DND-41 (cell line): ENCODE measurements around the gene EPN1.
"Not testable (repeated sequence)": the region's sequence is repeated elsewhere in the genome, so short reads cannot be mapped to it uniquely, and the experiment has no call there.

Source experiments
- ATAC-seq: fragments of 200-7000 bp; cut with Tn5 transposase; 3 replicates; pipeline ENCODE4 v1.9.1; 2021; ENCODE audit warnings: low read depth; ENCODE audit not compliant: insufficient read depth
- DNase-seq: peaks from one replicate; pipeline ENCODE4 v3.0.0-alpha.2; 2020
- H2AFZ ChIP-seq: 2 replicates; pipeline ENCODE4 v1.6.0; 2012; ENCODE audit warnings: low read depth, low read length
- H3K27ac ChIP-seq: 2 replicates; pipeline ENCODE4 v1.5.1; 2012; ENCODE audit warnings: low read length, inconsistent platforms
- H3K27me3 ChIP-seq: fragments of 200-600 bp; sonication (generic); 2 replicates; pipeline ENCODE4 v1.6.0; 2012; ENCODE audit warnings: low read length, mild to moderate bottlenecking, inconsistent platforms; ENCODE audit not compliant: insufficient read depth, poor library complexity
- H3K36me3 ChIP-seq: 2 replicates; pipeline ENCODE4 v1.5.1; 2012; ENCODE audit warnings: low read length, inconsistent platforms; ENCODE audit not compliant: insufficient read depth
- H3K4me1 ChIP-seq: 2 replicates; pipeline ENCODE4 v1.5.1; 2012; ENCODE audit warnings: mild to moderate bottlenecking, low read length; ENCODE audit not compliant: insufficient read depth
- H3K4me2 ChIP-seq: 2 replicates; pipeline ENCODE4 v1.6.0; 2012; ENCODE audit warnings: mild to moderate bottlenecking, moderate library complexity, low read length, inconsistent platforms; ENCODE audit not compliant: insufficient read depth
- H3K4me3 ChIP-seq, 2 experiments: fragments of 200-600 bp in 1 of 2; shearing (Covaris generic) in 1 of 2; 2 replicates each; pipeline ENCODE4 v1.5.1; 2012 to 2016; ENCODE audit warnings: inconsistent platforms in 2 of 2, low read length in 2 of 2, mild to moderate bottlenecking in 2 of 2, low read depth in 1 of 2, moderate library complexity in 1 of 2
- H3K79me2 ChIP-seq: 2 replicates; pipeline ENCODE4 v1.6.0; 2012; ENCODE audit warnings: low read length, inconsistent platforms; ENCODE audit not compliant: insufficient read depth
- H3K9ac ChIP-seq: 2 replicates; pipeline ENCODE4 v1.6.0; 2012; ENCODE audit warnings: low read depth, mild to moderate bottlenecking, inconsistent platforms, low read length, moderate library complexity
- H3K9me3 ChIP-seq: 2 replicates; pipeline ENCODE4 v1.5.1; 2012; ENCODE audit warnings: low read length, moderate library complexity, mild to moderate bottlenecking, inconsistent platforms; ENCODE audit not compliant: insufficient read depth, severe bottlenecking
- H4K20me1 ChIP-seq: 2 replicates; pipeline ENCODE4 v1.6.0; 2012; ENCODE audit warnings: low read length; ENCODE audit not compliant: insufficient read depth
- CTCF ChIP-seq: IDR thresholded peaks from 2 replicates; pipeline ENCODE4 v1.5.1; 2012; ENCODE audit warnings: borderline replicate concordance, low read length, moderate library complexity, mild to moderate bottlenecking; ENCODE audit not compliant: poor library complexity, severe bottlenecking; ENCODE audit errors: extremely low read depth
- EZH2 ChIP-seq: IDR thresholded peaks from 3 replicates; pipeline ENCODE4 v1.6.1; 2012; ENCODE audit warnings: borderline replicate concordance, low read depth, mild to moderate bottlenecking, moderate library complexity, low read length, inconsistent platforms; ENCODE audit not compliant: severe bottlenecking

EPN1 gene

GRCh38 chr19:55717251-55717650, 42.2 kb downstream of the EPN1 start:
- no peaks in the 10 kb centered on the region for H3K79me2 ChIP-seq
- H4K20me1 ChIP-seq, result no peaks in the 10 kb centered on the region
- DNase-seq (no peak), ATAC-seq (no peak)
- H3K36me3 ChIP-seq, result no peaks in the 10 kb centered on the region
- no peak overlapping the region for H3K4me2 ChIP-seq
- H3K27me3 ChIP-seq, result peaks cover 4% of the 10 kb centered on the region
- H3K27ac ChIP-seq, result no peak overlapping the region
- H3K4me3 ChIP-seq, result no peak overlapping the region
- H3K9ac ChIP-seq, result no peak overlapping the region
- TF ChIP-seq CTCF (no peak), EZH2 (no peak)
- no peaks in the 10 kb centered on the region for H3K4me1 ChIP-seq
- H3K9me3 ChIP-seq, result peaks cover 13% of the 10 kb centered on the region
- no peak overlapping the region for H2AFZ ChIP-seq

GRCh38 chr19:55717879-55718711, 43.1 kb downstream of the EPN1 start:
- not testable (repeated sequence) for H3K27ac ChIP-seq, H3K36me3 ChIP-seq, H3K79me2 ChIP-seq, H3K27me3 ChIP-seq, ATAC-seq, H4K20me1 ChIP-seq, H3K4me2 ChIP-seq, H3K4me1 ChIP-seq, H3K4me3 ChIP-seq, DNase-seq, H2AFZ ChIP-seq, H3K9ac ChIP-seq
- H3K9me3 ChIP-seq, result peaks cover 13% of the 10 kb centered on the region

GRCh38 chr19:55720214-55720746, 45.3 kb downstream of the EPN1 start:
- DNase-seq (no peak), ATAC-seq (no peak)
- H3K9me3 ChIP-seq, result peaks cover 11% of the 10 kb centered on the region
- H2AFZ ChIP-seq, result no peak overlapping the region
- peaks cover 4% of the 10 kb centered on the region for H3K27me3 ChIP-seq
- no peak overlapping the region for H3K4me3 ChIP-seq
- no peaks in the 10 kb centered on the region for H3K36me3 ChIP-seq
- H3K4me2 ChIP-seq, result no peak overlapping the region
- H4K20me1 ChIP-seq, result no peaks in the 10 kb centered on the region
- no peaks in the 10 kb centered on the region for H3K79me2 ChIP-seq
- no peak overlapping the region for H3K27ac ChIP-seq
- no peak for TF ChIP-seq EZH2
- no peak for TF ChIP-seq CTCF
- H3K4me1 ChIP-seq, result no peaks in the 10 kb centered on the region
- H3K9ac ChIP-seq, result no peak overlapping the region

GRCh38 chr19:55720801-55721200, 45.8 kb downstream of the EPN1 start:
- ATAC-seq, result no peak
- DNase-seq, result no peak
- TF ChIP-seq CTCF (no peak), EZH2 (no peak)
- H3K4me3 ChIP-seq, result no peak overlapping the region
- H3K79me2 ChIP-seq, result no peaks in the 10 kb centered on the region
- H3K36me3 ChIP-seq, result no peaks in the 10 kb centered on the region
- H3K9me3 ChIP-seq, result peaks cover 11% of the 10 kb centered on the region
- H3K4me2 ChIP-seq, result no peak overlapping the region
- no peaks in the 10 kb centered on the region for H4K20me1 ChIP-seq
- no peaks in the 10 kb centered on the region for H3K4me1 ChIP-seq
- peaks cover 4% of the 10 kb centered on the region for H3K27me3 ChIP-seq
- H3K9ac ChIP-seq, result no peak overlapping the region
- H2AFZ ChIP-seq, result no peak overlapping the region
- no peak overlapping the region for H3K27ac ChIP-seq
